HG02588 (cell line): ENCODE results near the gene KCNAB2.
"Not testable (repeated sequence)": the region's sequence is repeated elsewhere in the genome, so short reads cannot be mapped to it uniquely, and the experiment has no call there.

ENCODE experiments used
- ATAC-seq: cut with Tn5 transposase; IDR thresholded peaks from one replicate; pipeline ENCODE4 v1.9.1; 2021; ENCODE audit warnings: mild to moderate bottlenecking, moderate library complexity; ENCODE audit not compliant: unreplicated experiment

Gene KCNAB2

DNA sequence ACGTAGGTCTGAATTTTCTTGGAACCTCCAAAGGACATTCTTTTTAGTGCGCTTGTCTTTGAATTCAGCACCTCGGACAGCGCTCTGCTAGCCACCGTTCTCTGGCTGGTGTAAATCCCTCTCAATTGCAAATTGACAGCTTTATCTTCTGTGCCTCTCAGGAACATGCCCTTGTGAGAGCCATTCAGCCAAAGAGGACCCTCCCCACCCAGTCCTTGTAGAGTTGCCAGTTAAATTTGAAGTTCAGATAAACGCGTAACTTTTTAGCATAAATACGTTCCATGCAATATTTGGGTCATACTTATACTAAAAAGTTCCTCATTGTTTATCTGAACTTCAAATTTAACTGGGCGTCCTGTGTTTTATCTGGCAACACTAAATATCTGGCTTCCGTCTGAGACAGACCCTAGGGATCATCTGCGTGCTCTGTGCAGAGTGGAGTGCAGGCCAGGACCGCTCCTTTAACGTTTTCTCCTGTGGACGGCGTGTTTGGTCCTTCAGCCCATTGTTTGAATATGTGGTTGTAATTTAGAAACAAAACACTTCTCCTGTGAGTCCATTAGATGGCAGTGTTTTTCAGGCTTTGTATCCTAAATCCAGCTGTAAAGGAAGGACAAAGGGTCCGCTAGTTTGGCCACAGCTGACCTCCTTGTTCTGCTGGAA is 7.0 kb downstream of the KCNAB2 start:
- ATAC-seq = no peak

GRCh38 chr1:6053206-6053546 is 7.5 kb downstream of the KCNAB2 start:
- no peak for ATAC-seq

GRCh38 chr1:6054596-6054995 is 8.9 kb downstream of the KCNAB2 start:
- no peak for ATAC-seq

DNA sequence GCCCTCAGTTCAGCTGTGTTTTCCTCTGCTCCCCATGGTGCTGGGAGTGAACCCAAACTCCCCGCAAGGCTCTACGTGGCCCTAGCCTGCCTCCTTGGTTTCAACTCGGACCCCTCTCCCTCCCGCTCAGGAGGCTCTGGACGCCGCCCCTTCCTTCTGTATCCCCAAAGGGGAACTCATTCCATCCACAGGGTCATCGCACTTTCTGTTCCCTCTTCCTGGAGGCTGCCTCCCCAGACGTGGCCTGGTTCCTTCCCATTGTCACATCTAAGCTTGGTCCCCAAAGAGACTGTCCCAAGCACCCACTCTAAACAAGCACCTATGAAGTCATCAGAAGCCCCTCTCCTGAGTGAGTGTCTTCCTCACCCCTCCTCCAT is 10.9 kb downstream of the KCNAB2 start:
- ATAC-seq = no peak

DNA sequence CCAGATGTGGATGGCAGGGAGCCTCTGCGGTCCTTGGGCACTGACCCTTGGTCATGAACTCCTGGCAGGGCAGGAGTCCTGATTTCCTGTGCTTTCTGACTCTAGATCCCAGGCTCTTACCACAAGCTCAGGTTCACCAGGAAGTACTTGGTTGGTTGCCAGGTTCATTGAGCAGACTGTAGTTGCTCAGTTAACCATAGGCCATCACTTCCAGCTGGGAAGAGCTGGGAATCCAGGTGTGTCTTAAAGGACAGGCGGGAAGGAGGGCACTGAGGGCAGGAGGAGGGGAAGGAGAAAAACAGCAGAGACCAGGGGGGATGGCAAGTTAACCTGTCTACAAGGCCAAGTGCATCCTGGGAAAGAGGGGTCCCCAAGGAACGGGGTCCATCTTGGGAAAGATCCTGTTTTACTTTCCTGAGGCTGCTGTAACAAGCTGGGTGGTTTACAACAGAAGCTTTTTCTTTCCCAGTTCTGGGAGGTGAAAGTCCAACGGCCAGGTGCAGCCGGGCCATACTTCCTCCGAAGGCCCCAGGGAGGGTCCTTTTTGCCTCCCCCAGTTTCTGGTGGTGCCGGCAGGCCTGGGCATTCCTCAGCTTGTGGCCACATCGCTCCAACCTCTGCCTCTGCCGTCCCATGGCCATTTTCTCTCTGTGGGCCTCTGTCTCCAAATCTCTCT is 11.6 kb downstream of the KCNAB2 start:
- no peak for ATAC-seq

DNA sequence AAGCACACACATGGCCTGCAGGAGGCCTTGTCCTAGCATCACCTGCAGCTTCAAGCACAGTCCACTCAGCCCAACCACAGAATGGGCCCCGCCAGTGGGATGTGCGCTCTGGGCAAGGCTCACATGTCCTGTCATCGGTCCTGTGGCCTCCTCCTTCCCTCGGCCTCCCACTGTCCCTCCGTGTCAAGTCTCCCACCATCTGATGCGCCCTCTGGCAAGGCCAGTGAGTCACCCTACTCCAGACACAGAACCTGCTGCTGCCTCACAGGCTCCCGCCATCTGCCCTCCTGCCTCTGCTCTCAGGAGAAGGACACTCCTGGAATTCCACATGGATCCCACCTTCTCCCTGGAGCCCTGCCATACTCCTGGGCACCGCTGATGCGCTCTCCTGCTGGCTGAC is 14.2 kb downstream of the KCNAB2 start:
- ATAC-seq = no peak

DNA sequence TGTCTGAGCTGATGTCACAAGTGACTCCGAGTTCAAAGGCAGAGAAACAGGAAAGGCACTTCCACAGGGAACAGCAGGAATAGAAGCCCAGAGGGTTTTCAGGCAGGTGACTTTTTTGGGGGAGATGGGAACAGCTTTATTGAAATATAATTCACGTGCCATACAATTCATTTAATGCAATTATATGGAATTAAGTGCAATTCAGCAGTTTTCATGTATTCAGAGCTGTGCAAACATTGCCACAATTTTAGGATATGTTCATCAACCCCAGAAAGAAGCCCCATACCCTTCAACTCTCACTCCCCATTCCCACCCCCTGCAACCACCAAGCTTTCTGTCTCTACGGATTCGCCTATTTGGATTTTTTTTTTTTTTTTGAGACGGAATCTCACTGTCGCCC is 17.0 kb downstream of the KCNAB2 start:
- ATAC-seq = no peak

DNA sequence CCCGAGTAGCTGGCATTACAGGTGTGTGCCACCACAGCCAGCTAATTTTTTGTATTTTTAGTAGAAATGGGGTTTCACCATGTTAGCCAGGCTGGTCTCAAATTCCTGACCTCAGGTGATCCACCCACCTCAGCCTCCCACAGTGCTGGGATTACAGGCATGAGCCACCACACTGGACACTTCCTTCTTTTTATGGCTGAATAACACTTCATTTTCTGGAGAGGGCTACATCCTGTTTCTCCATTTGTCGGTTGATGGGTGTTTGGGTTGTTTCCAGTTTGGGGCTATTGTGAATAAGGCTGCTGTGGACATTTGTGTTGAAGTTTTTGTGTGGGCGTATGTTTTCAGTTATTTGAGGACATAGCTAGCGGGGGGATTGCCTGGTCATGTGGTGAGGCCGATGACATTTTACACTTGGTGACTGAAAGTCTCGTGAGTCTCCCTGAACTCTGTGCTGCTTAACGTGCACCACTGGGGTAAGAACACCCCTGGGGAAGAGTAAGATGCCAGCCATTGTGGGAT is 17.9 kb downstream of the KCNAB2 start:
- not testable (repeated sequence) for ATAC-seq

DNA sequence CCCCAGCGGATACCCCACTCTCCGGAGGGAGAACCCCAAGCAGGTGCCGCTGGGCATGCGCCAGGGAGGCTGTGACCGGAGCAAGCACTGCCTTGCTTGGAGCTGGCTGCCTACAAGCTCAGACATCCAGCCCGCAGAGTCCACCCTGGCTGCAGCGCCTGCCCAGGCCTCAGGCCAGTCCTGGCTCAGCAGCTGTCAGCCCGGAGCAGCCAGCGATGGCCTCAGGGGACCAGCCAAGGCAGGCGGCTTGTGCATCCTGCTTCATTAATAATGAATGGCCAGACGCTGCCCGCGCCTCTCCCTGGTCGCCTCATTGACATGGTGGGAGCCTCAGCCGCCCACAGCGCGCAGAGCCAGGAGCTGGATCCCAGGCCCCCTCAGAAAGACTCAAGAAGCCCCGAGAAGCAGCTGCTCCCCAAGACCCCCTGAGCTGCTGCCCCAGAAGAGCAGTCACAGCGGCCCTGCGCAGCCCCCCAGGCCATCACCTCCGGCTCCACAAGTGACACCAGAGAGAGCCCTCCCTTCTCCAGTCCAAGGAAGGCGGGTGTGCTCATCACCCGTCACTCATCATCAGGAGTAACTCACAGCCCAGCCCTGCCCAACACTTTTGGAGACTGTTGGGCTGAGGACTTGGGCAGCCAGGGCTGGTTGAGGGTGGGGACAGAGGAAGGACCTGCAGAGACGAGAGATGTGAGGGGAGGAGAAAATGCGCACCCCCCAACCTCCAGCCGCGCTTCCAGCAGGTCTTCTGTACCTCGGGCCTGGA is 19.6 kb downstream of the KCNAB2 start:
- no peak for ATAC-seq

DNA sequence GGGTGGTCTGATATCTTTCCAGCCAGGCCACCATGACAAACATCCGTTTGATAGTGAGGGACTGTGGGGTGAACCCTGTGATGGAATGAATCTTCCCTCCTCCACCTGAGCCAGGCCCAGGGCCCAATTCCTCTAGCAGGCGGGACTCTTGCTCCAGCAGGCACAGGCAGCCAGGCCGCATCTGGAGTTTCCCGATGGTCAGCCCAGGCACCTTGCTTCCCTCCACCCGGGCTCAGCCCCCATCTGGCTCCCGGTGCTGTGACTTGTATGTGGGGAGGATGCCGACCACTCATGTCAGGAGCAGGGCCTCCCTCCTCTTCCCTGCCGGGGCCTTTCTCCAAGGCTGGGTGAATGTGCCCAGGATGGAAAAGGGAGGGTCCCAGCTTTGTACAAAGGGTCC is 21.0 kb downstream of the KCNAB2 start:
- ATAC-seq = no peak

DNA sequence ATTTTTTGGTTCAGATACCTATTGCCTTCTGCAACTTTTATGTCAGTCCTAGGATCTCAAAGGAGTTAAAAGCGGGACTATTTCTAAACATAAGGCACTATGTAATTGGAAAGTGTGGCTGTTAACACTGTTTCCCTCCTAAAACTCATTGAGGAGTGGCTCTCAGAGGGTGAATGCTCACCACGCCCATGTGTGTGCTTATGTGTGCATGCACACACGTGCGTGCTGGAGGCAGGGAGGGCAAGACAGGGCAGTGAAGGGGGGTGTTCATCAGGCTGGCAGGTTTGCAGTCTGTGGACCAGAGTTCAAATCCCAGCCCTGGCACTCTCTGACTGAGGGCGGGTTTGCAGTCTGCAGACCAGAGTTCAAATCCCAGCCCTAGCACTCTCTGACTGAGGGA is 22.4 kb downstream of the KCNAB2 start:
- no peak for ATAC-seq

- ATAC-seq = no peak
Measured at GRCh38 chr1:6068932-6069331, 23.2 kb downstream of the KCNAB2 start.

- no peak for ATAC-seq
Measured at GRCh38 chr1:6069573-6069972, 23.9 kb downstream of the KCNAB2 start.

GRCh38 chr1:6070450-6070974 is 24.8 kb downstream of the KCNAB2 start:
- ATAC-seq = no peak

- no peak for ATAC-seq
Measured at GRCh38 chr1:6071219-6071618, 25.5 kb downstream of the KCNAB2 start.

GRCh38 chr1:6072774-6073479 is 27.2 kb downstream of the KCNAB2 start:
- no peak for ATAC-seq

DNA sequence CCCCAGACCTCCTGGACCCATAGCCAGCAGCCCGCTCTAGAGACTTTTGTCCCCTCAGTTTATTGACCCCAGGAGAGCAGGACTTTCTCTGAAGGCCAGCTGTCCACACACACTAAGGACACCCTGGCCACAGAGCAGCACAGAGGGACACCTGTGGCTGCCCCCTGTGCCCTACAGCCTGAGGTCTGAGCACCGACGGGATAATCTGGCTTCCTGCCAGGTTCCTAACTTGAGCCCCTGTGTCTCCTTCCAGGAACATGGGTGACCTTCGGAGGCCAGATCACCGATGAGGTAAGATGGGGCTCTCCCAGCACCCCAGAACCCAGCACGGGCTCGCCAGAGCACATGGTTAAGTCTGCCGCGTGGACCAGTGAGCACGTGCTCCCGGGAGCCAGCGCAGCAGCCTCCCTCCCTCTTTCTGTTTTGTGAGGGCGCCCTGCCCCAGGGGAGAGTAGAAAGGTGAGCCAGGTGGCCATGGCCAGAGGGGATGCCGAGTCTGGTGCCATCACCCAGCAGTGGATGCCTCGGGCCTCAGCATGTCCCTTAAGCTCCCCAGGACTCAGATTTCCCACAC is 27.9 kb downstream of the KCNAB2 start:
- no peak for ATAC-seq

GRCh38 chr1:6074192-6074901 is 28.7 kb downstream of the KCNAB2 start:
- ATAC-seq = no peak

- no peak for ATAC-seq
Measured at GRCh38 chr1:6075748-6076147, 30.1 kb downstream of the KCNAB2 start.

- ATAC-seq = not testable (repeated sequence)
Measured at GRCh38 chr1:6077061-6077460, 31.4 kb downstream of the KCNAB2 start.
